OCI-LY7 (cell line): ENCODE data around the gene CDHR2. TPM values are rescaled to one million over a fixed set of nuclear protein-coding genes. Genes with fewer than 3 reads are reported as not detected.
"Not testable (repeated sequence)": the region's sequence is repeated elsewhere in the genome, so short reads cannot be mapped to it uniquely, and the experiment has no call there.

Source experiments
- BruUV-seq: library from RNA; stranded (reverse); fragments of 400-500 nt; replicated peaks from 2 replicates; lab custom pipeline; 2021; lab: Mats Ljungman, UMichigan
- CTCF ChIA-PET: fragments of 300-600 bp; sonication (Branson Sonifier 250); formaldehyde crosslinking; loops from one replicate; lab custom pipeline; 2022; ENCODE audit warnings: antibody characterized with exemption; ENCODE audit not compliant: unreplicated experiment; lab: Charles Lee
- POLR2A ChIA-PET: fragments of 300-600 bp; sonication (Branson Sonifier 250); formaldehyde crosslinking; loops from one replicate; lab custom pipeline; 2022; ENCODE audit warnings: antibody characterized with exemption; lab: Charles Lee
- DNase-seq: peaks from one replicate; pipeline ENCODE4 v3.0.0-alpha.2; 2015; ENCODE audit warnings: low spot score
- H2AFZ ChIP-seq: fragments of 200-600 bp; sonication (generic), shearing (Covaris generic); 2 replicates; pipeline ENCODE4 v1.6.1; 2014; ENCODE audit warnings: mild to moderate bottlenecking, antibody characterized with exemption, low read length, moderate library complexity
- H3K27ac ChIP-seq: fragments of 200-600 bp; sonication (generic); 2 replicates; pipeline ENCODE4 v1.5.1; 2014; ENCODE audit warnings: mixed run types, low read depth, mild to moderate bottlenecking, moderate library complexity, low read length, inconsistent platforms; ENCODE audit not compliant: poor library complexity, severe bottlenecking
- H3K36me3 ChIP-seq: fragments of 200-600 bp; sonication (generic); 2 replicates; pipeline ENCODE4 v1.6.1; 2014; ENCODE audit warnings: mild to moderate bottlenecking, antibody characterized with exemption, low read length, moderate library complexity, mixed read lengths; ENCODE audit not compliant: insufficient read depth
- H3K4me1 ChIP-seq: fragments of 200-600 bp; sonication (generic); 2 replicates; pipeline ENCODE4 v1.5.1; 2014; ENCODE audit warnings: mild to moderate bottlenecking, low read length; ENCODE audit not compliant: insufficient read depth, poor library complexity, severe bottlenecking
- H3K4me2 ChIP-seq: fragments of 200-600 bp; sonication (generic); 2 replicates; pipeline ENCODE4 v1.6.1; 2014; ENCODE audit warnings: mild to moderate bottlenecking, low read length
- H3K4me3 ChIP-seq: fragments of 200-600 bp; sonication (generic); 2 replicates; pipeline ENCODE4 v1.5.1; 2014; ENCODE audit warnings: mild to moderate bottlenecking, low read depth, low read length; ENCODE audit not compliant: poor library complexity, severe bottlenecking
- H3K79me2 ChIP-seq: fragments of 200-600 bp; sonication (generic); 2 replicates; pipeline ENCODE4 v1.6.1; 2016; ENCODE audit warnings: low read depth, mild to moderate bottlenecking, low read length, moderate library complexity, mixed read lengths; ENCODE audit not compliant: insufficient read depth
- H3K9me2 ChIP-seq: fragments of 200-600 bp; sonication (generic); 2 replicates; pipeline ENCODE4 v1.6.1; 2016; ENCODE audit warnings: mild to moderate bottlenecking, low read length, mixed read lengths; ENCODE audit not compliant: insufficient read depth
- H3K9me3 ChIP-seq: fragments of 200-600 bp; sonication (generic); 2 replicates; pipeline ENCODE4 v1.6.1; 2014; ENCODE audit warnings: mild to moderate bottlenecking, mixed run types, low read length, mixed read lengths
- H4K20me1 ChIP-seq: fragments of 200-600 bp; sonication (generic); 2 replicates; pipeline ENCODE4 v1.6.1; 2014; ENCODE audit warnings: mild to moderate bottlenecking, antibody characterized with exemption, low read length, moderate library complexity, mixed read lengths; ENCODE audit not compliant: insufficient read depth
- CTCF ChIP-seq: fragments of 200-600 bp; sonication (generic); conservative IDR thresholded peaks from 2 replicates; pipeline ENCODE4 v1.5.1; 2014; ENCODE audit warnings: mild to moderate bottlenecking, antibody characterized with exemption, low read length, moderate library complexity, mixed read lengths
- EZH2phosphoT487 ChIP-seq: fragments of 200-600 bp; sonication (generic); IDR thresholded peaks from 2 replicates; pipeline ENCODE4 v1.6.1; 2018; ENCODE audit warnings: low read depth, borderline replicate concordance, mild to moderate bottlenecking, mixed run types, antibody characterized with exemption, low read length, moderate library complexity, mixed read lengths
- intact Hi-C: fragments of 100-400 bp; cut with micrococcal nuclease; formaldehyde crosslinking; loops from one replicate; pipeline ENCODE4 v1.10.0; 2022; ENCODE audit not compliant: unreplicated experiment
- total RNA-seq, 2 experiments: library from RNA; depleted of rRNA in 1 of 2; stranded (reverse); fragments of >200 nt in 1 of 2; shearing (Covaris generic) in 1 of 2; gene quantifications; 2 replicates each; pipeline ENCODE4 v1.2.3, GENCODE V29; 2014 to 2022

The CDHR2 gene
- total RNA-seq, 2 experiments from 2014 or later: 0.25 to 3.8 TPM

- H2AFZ ChIP-seq: no peak overlapping the region
- no peaks in the 10 kb centered on the region for H4K20me1 ChIP-seq
- peaks cover 25% of the 10 kb centered on the region; the same call in 1 of the 2 replicates for H3K79me2 ChIP-seq
- no peaks in the 10 kb centered on the region for H3K9me3 ChIP-seq
- TF ChIP-seq CTCF: 0 out of 2 replicates have a peak, but pooled peaks have one; percentile 15
- TF ChIP-seq EZH2phosphoT487: no peak
- BruUV-seq: no TSS peak
- intact Hi-C loops: no loop called here
- no peak overlapping the region for H3K4me2 ChIP-seq
- H3K4me1 ChIP-seq: peaks cover 44% of the 10 kb centered on the region
- no peak overlapping the region for H3K27ac ChIP-seq
- H3K4me3 ChIP-seq: no peak overlapping the region
- POLR2A ChIA-PET: interaction anchor here (0.9 to 1.6 kb wide), 3 partner anchors 11 to 17 kb away, joined by 3 to 5 read pairs (median 5); partner anchors contain the start of gene RNF44
- no peak for DNase-seq
- H3K36me3 ChIP-seq: peaks cover 14% of the 10 kb centered on the region; the same call in 1 of the 2 replicates
- CTCF ChIA-PET: no interaction called here
- no peaks in the 10 kb centered on the region for H3K9me2 ChIP-seq
These were observed 1.3 kb upstream of the CDHR2 start for GRCh38 chr5:176547802-176548201.

- Histone ChIP-seq H3K4me2 (no peak overlapping the region), H3K9me2 (no peaks in the 10 kb centered on the region), H3K4me3 (no peak overlapping the region), H3K79me2 (0 out of 2 replicates have a peak, but pooled peaks cover 13% of the 10 kb centered on the region), H3K4me1 (peaks cover 38% of the 10 kb centered on the region), H3K27ac (no peak overlapping the region), H3K36me3 (peaks cover 12% of the 10 kb centered on the region; the same call in 1 of the 2 replicates), H4K20me1 (no peaks in the 10 kb centered on the region), H3K9me3 (no peaks in the 10 kb centered on the region), H2AFZ (no peak overlapping the region)
- CTCF ChIA-PET: interaction anchor here (0.7 kb wide), 1 partner anchor 87 kb away, joined by 3 read pairs; no protein-coding TSS in a partner anchor
- POLR2A ChIA-PET: interaction anchor here (0.6 to 0.8 kb wide), 3 partner anchors 11 to 814 kb away, joined by 3 read pairs; no protein-coding TSS in a partner anchor
- BruUV-seq: no TSS peak
- DNase-seq: no peak
- intact Hi-C loops: no loop called here
- TF ChIP-seq EZH2phosphoT487: no peak
- no peak for TF ChIP-seq CTCF
These were observed 729 bp downstream of the CDHR2 start for GRCh38 chr5:176549871-176550270.

- Histone ChIP-seq H3K79me2 (0 out of 2 replicates have a peak, but pooled peaks cover 8% of the 10 kb centered on the region), H3K27ac (no peak overlapping the region), H2AFZ (no peak overlapping the region), H3K4me1 (peaks cover 33% of the 10 kb centered on the region), H3K4me2 (peak overlapping the region; percentile 38; the same call in 1 of the 2 replicates), H3K36me3 (peaks cover 8% of the 10 kb centered on the region; the same call in 1 of the 2 replicates), H3K9me3 (no peaks in the 10 kb centered on the region), H3K9me2 (no peaks in the 10 kb centered on the region), H4K20me1 (no peaks in the 10 kb centered on the region), H3K4me3 (no peak overlapping the region)
- no TSS peak for BruUV-seq
- POLR2A ChIA-PET: interaction anchor here (0.6 kb wide), 2 partner anchors 20 to 814 kb away, joined by 3 read pairs; no protein-coding TSS in a partner anchor
- CTCF ChIA-PET: no interaction called here
- TF ChIP-seq CTCF (no peak), EZH2phosphoT487 (no peak)
- peak; percentile 43 for DNase-seq
- intact Hi-C loops: no loop called here
These were observed 1.2 kb downstream of the CDHR2 start for GRCh38 chr5:176550275-176550831.

- CTCF ChIA-PET, H3K79me2 ChIP-seq, H3K27ac ChIP-seq, H3K9me3 ChIP-seq, H2AFZ ChIP-seq, intact Hi-C loops, H3K36me3 ChIP-seq, H3K4me3 ChIP-seq, BruUV-seq, POLR2A ChIA-PET, H3K9me2 ChIP-seq, H4K20me1 ChIP-seq, DNase-seq: not testable (repeated sequence)
- Histone ChIP-seq H3K4me1 (peaks cover 29% of the 10 kb centered on the region), H3K4me2 (peak overlapping the region; percentile 38; the same call in 1 of the 2 replicates)
These were observed 1.8 kb downstream of the CDHR2 start for GRCh38 chr5:176550937-176551336.
